Right lobe of liver (tissue), 4 donors: Measurements from ENCODE around the gene LENG9.
A peak's percentile ranks its signal among the peaks of the same experiment; 100 is the strongest.

Experiments used
- CTCF ChIP-seq, 4 donors: fragments of 200-600 bp in 3 of 4; fragments of 450-650 bp in 1 of 4; IDR thresholded peaks; one replicate each; pipeline versions ENCODE4 v1.5.1 to v1.8.0; 2016 to 2022; ENCODE audit warnings: antibody characterized with exemption in 4 of 4, mild to moderate bottlenecking in 2 of 4
- POLR2A ChIP-seq: fragments of 450-650 bp; IDR thresholded peaks from one replicate; pipeline ENCODE4 v1.6.1; 2017; ENCODE audit warnings: antibody characterized with exemption, mild to moderate bottlenecking
- donor health status: DM: no; HTN: no; CAD: no.
- donor health status: DM: no; HTN: no; CAD: no.
- donor health status: DM: no; HTN: yes; CAD: no.

GRCh38 chr19:54473071-54473891, 9.7 kb upstream of the LENG9 start, which contains the start of gene CDC42EP5:
- TF ChIP-seq CTCF (IDR thresholded peaks at IDR 0.05): no peak
- TF ChIP-seq POLR2A: peak; percentile 33
